ENCODE results near the gene EFHC1.

GRCh38 chr6:52389626-52390360 is 30.3 kb upstream of the EFHC1 start:
- TF ChIP-seq CTCF (IDR thresholded peaks at IDR 0.05; ENCODE audit: low read depth, low read length) (no peak), MAX (IDR thresholded peaks at IDR 0.05; ENCODE audit: low read depth, low read length) (no peak)

All from NB4 (cell line).